Endothelial cell of umbilical vein (primary cell): ENCODE measurements around the gene MCU. TPM values are rescaled to one million over a fixed set of nuclear protein-coding genes. Genes with fewer than 3 reads are reported as not detected.

ENCODE experiments used
- BruUV-seq: library from RNA; stranded (reverse); fragments of 400-500 nt; replicated peaks from 2 replicates; lab custom pipeline; 2021; lab: Mats Ljungman, UMichigan
- CTCF ChIA-PET: fragments of 300-600, 350-600 bp; sonication (Branson Sonifier 250); formaldehyde crosslinking; loops from one replicate; lab custom pipeline; 2021; ENCODE audit warnings: antibody characterized with exemption, inconsistent platforms; lab: Charles Lee
- POLR2A ChIA-PET: fragments of 300-600, 350-600 bp; sonication (Branson Sonifier 250); formaldehyde crosslinking; loops from one replicate; lab custom pipeline; 2021; ENCODE audit warnings: antibody characterized with exemption, inconsistent platforms; lab: Charles Lee
- DNase-seq: peaks from one replicate; pipeline ENCODE4 v3.0.0-alpha.2; 2011; ENCODE audit warnings: low read depth, low spot score
- FAIRE-seq: peaks from 2 replicates; lab custom pipeline; 2011; peaks lifted over from hg19 to GRCh38; lab: Jason Lieb, UNC
- H2AFZ ChIP-seq: 2 replicates; pipeline ENCODE4 v1.6.0; 2012; ENCODE audit warnings: low read depth, low read length, control low read depth, inconsistent platforms
- H3K27ac ChIP-seq: 2 replicates; pipeline ENCODE4 v1.5.1; 2011; ENCODE audit warnings: low read depth, mild to moderate bottlenecking, control low read depth, low read length, moderate library complexity; ENCODE audit not compliant: insufficient read depth
- H3K27me3 ChIP-seq, 2 experiments: 2 replicates each; pipeline versions ENCODE4 v1.6.0 to v1.6.1; 2011; ENCODE audit warnings: low read length in 2 of 2, mixed read lengths in 1 of 2; ENCODE audit not compliant: control insufficient read depth in 2 of 2, insufficient read depth in 2 of 2
- H3K36me3 ChIP-seq, 2 experiments: 2 replicates in 1 of 2; 3 replicates in 1 of 2; pipeline ENCODE4 v1.5.1; 2011; ENCODE audit warnings: low read length in 2 of 2, mild to moderate bottlenecking in 1 of 2, moderate library complexity in 1 of 2; ENCODE audit not compliant: control insufficient read depth in 2 of 2, insufficient read depth in 2 of 2; ENCODE audit errors: extremely low read depth in 1 of 2
- H3K4me1 ChIP-seq: 3 replicates; pipeline ENCODE4 v1.5.1; 2011; ENCODE audit warnings: mild to moderate bottlenecking, low read length; ENCODE audit not compliant: control insufficient read depth, insufficient read depth; ENCODE audit errors: extremely low read depth
- H3K4me2 ChIP-seq: 2 replicates; pipeline ENCODE4 v1.6.1; 2011; ENCODE audit warnings: low read length, control low read depth, mixed read lengths; ENCODE audit not compliant: insufficient read depth
- H3K4me3 ChIP-seq, 3 experiments: fragments of 200-600 bp in 1 of 3; sonication (generic), shearing (Covaris generic) in 1 of 3; replicated peaks in 1 of 3; 2 replicates each; pipeline ENCODE4 v1.5.1; 2011 to 2016; ENCODE audit warnings: control low read depth in 3 of 3, low read length in 3 of 3, mild to moderate bottlenecking in 2 of 3, inconsistent platforms in 1 of 3, low read depth in 1 of 3, moderate library complexity in 1 of 3; ENCODE audit not compliant: insufficient read depth in 1 of 3
- H3K79me2 ChIP-seq: 2 replicates; pipeline ENCODE4 v1.6.0; 2012; ENCODE audit warnings: low read length, inconsistent platforms; ENCODE audit not compliant: control insufficient read depth, insufficient read depth
- H3K9ac ChIP-seq: replicated peaks from 2 replicates; pipeline ENCODE3; 2011; ENCODE audit warnings: low read length, control low read depth; ENCODE audit not compliant: insufficient read depth; ENCODE audit errors: extremely low read depth
- H3K9me1 ChIP-seq: replicated peaks from 3 replicates; pipeline ENCODE4 v1.6.0; 2011; ENCODE audit warnings: mild to moderate bottlenecking, low read length; ENCODE audit not compliant: control insufficient read depth, insufficient read depth; ENCODE audit errors: extremely low read depth
- H3K9me3 ChIP-seq: replicated peaks from 2 replicates; pipeline ENCODE4 v1.5.1; 2012; ENCODE audit warnings: low read length, inconsistent platforms; ENCODE audit not compliant: control insufficient read depth, insufficient read depth
- H4K20me1 ChIP-seq: replicated peaks from 2 replicates; pipeline ENCODE3; 2011; ENCODE audit warnings: mild to moderate bottlenecking, low read length; ENCODE audit not compliant: control insufficient read depth, insufficient read depth; ENCODE audit errors: extremely low read depth
- CTCF ChIP-seq, 2 donors: IDR thresholded peaks; 1 replicate in 1 of 2; 2 replicates in 1 of 2; pipeline ENCODE4 v1.5.1; 2011; ENCODE audit warnings: low read length in 2 of 2, mild to moderate bottlenecking in 2 of 2, moderate library complexity in 2 of 2, control low read depth in 1 of 2, inconsistent platforms in 1 of 2, low read depth in 1 of 2; ENCODE audit not compliant: insufficient read depth in 1 of 2; ENCODE audit errors: extremely low read depth in 1 of 2
- EZH2 ChIP-seq: IDR thresholded peaks from 2 replicates; pipeline ENCODE4 v1.6.1; 2012; ENCODE audit warnings: borderline replicate concordance, low read depth, mild to moderate bottlenecking, moderate library complexity, low read length, inconsistent platforms; ENCODE audit not compliant: severe bottlenecking
- FOS ChIP-seq: IDR thresholded peaks from 2 replicates; pipeline ENCODE4 v1.6.1; 2011; ENCODE audit warnings: mild to moderate bottlenecking, low read length, moderate library complexity, borderline replicate concordance; ENCODE audit not compliant: insufficient read depth
- JUN ChIP-seq: IDR thresholded peaks from 2 replicates; pipeline ENCODE4 v1.6.1; 2011; ENCODE audit warnings: borderline replicate concordance, low read depth; ENCODE audit not compliant: insufficient read length, insufficient read depth
- MAX ChIP-seq: IDR thresholded peaks from 2 replicates; pipeline ENCODE4 v1.6.1; 2011; ENCODE audit not compliant: insufficient read depth, insufficient read length
- MYC ChIP-seq: IDR thresholded peaks from one replicate; pipeline ENCODE4 v1.6.1; 2011; ENCODE audit warnings: mild to moderate bottlenecking, low read depth, low read length
- POLR2A ChIP-seq: IDR thresholded peaks from 2 replicates; pipeline ENCODE4 v1.6.1; 2012; ENCODE audit warnings: low read depth, mild to moderate bottlenecking, control low read depth, low read length
- POLR2AphosphoS5 ChIP-seq: IDR thresholded peaks from 2 replicates; pipeline ENCODE4 v1.6.1; 2012; ENCODE audit warnings: low read depth, mild to moderate bottlenecking, control low read depth, low read length, moderate library complexity; ENCODE audit not compliant: insufficient read depth
- dilution Hi-C: fragments of 300-500 bp; cut with MboI; formaldehyde crosslinking; loops from one replicate; pipeline ENCODE4 v1.15.0; 2019; ENCODE audit warnings: low sequenced_read_pairs; ENCODE audit not compliant: extremely low pct_ligation_motif_present
- intact Hi-C: fragments of 100-400 bp; cut with micrococcal nuclease; formaldehyde crosslinking; loops from one replicate; pipeline ENCODE4 v1.10.0; 2022
- polyA plus RNA-seq, 4 experiments: library from polyadenylated mRNA; depleted of rRNA in 3 of 4; stranded (reverse) in 3 of 4; unstranded in 1 of 4; fragments of >200 nt; gene quantifications; 2 replicates each; pipeline versions ENCODE4 v1.2.1 to v1.2.3, GENCODE V29; 2011 to 2012; ENCODE audit warnings: missing spikeins in 1 of 4
- total RNA-seq: library from RNA; stranded (reverse); gene quantifications from 2 replicates; pipeline ENCODE4 v1.2.3, GENCODE V29; 2021

The MCU gene
- total and polyA plus RNA-seq, 2 donors (not counting 3 experiments of a cell fraction or from before 2014, with no cell fraction given), result 25.2 to 37.2 TPM

GRCh38 chr10:72654720-72655119 lies 37.2 kb upstream of the MCU start:
- dilution Hi-C loops, result no loop called here
- Histone ChIP-seq H3K9me1 (no peaks in the 10 kb centered on the region), H2AFZ (no peak overlapping the region), H3K4me1 (no peaks in the 10 kb centered on the region), H3K27me3 (no peaks in the 10 kb centered on the region), H3K79me2 (no peaks in the 10 kb centered on the region), H3K4me2 (no peak overlapping the region), H3K9ac (no peak overlapping the region), H3K9me3 (no peaks in the 10 kb centered on the region), H4K20me1 (no peaks in the 10 kb centered on the region), H3K27ac (no peak overlapping the region), H3K4me3 (no peak overlapping the region), H3K36me3 (no peaks in the 10 kb centered on the region)
- intact Hi-C loops, result no loop called here
- ChIA-PET CTCF (no interaction called here), POLR2A (no interaction called here)
- TF ChIP-seq MYC, result no peak
- no peak for TF ChIP-seq CTCF (IDR thresholded peaks at IDR 0.05; ENCODE audit: extremely low read depth in 1 of 2, insufficient read depth in 1 of 2, low read depth in 1 of 2, low read length in 2 of 2)
- TF ChIP-seq POLR2A, result no peak
- TF ChIP-seq POLR2AphosphoS5, result no peak
- TF ChIP-seq EZH2, result no peak
- no peak for TF ChIP-seq MAX
- TF ChIP-seq JUN, result no peak
- TF ChIP-seq FOS, result no peak
- BruUV-seq, result no TSS peak
- no peak for DNase-seq
- FAIRE-seq, result no peak
